AG08395 (cell line): ENCODE measurements around the gene TMEM43.
"Not testable (repeated sequence)": the region's sequence is repeated elsewhere in the genome, so short reads cannot be mapped to it uniquely, and the experiment has no call there.

ENCODE experiments used
- DNase-seq: peaks from one replicate; pipeline ENCODE4 v3.0.0; 2012; ENCODE audit warnings: mixed read lengths, low spot score

TMEM43 gene, protein sequence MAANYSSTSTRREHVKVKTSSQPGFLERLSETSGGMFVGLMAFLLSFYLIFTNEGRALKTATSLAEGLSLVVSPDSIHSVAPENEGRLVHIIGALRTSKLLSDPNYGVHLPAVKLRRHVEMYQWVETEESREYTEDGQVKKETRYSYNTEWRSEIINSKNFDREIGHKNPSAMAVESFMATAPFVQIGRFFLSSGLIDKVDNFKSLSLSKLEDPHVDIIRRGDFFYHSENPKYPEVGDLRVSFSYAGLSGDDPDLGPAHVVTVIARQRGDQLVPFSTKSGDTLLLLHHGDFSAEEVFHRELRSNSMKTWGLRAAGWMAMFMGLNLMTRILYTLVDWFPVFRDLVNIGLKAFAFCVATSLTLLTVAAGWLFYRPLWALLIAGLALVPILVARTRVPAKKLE

DNA sequence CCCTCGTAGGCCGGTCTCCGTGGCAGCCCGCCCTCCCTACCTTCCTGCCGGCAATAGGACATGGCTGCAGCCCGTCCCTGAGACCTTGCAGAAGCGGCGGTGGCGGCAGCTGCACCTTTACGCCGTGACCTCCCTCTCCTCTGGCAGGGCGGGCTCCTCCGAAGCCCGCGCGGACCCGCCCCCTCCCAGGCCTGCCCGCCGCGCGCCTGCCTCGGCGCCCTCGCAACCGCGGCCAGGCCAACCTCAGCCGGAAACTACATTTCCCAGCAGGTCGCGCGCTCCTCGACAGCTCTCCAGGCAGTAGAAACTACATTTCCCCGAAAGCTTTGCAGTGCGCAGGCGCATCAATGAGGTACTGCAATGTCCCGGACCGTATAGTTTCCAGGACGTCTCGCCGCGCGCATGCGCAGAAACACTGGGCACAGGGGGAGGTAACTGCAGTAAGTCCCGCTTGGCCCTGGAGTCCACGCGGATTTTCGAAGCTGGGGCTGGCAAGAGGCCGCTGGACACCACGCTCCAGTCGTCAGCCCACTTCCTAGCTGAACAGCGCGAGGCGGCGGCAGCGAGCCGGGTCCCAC, at the start of gene TMEM43, which contains the start of gene CHCHD4:
Gene TMEM43 (plus strand): TSS at position 438 of the 578 bp plus-strand sequence. CDS start 142 bp downstream, outside the sequence.
Gene CHCHD4 (minus strand): TSS at position 256 of the 578 bp plus-strand sequence. CDS start 194 bp downstream, at position 62.
- DNase-seq, result peak; percentile 100

DNA sequence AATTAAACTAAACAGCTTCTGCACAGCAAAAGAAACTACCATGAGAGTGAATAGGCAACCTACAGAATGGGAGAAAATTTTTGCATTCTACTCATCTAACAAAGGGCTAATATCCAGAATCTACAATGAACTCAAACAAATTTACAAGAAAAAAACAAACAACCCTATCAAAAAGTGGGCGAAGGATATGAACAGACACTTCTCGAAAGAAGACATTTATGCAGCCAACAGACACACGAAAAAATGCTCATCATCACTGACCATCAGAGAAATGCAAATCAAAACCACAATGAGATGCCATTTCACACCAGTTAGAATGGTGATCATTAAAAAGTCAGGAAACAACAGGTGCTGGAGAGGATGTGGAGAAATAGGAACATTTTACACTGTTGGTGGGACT, 49.6 kb upstream of the TMEM43 start:
- DNase-seq, result not testable (repeated sequence)

DNA sequence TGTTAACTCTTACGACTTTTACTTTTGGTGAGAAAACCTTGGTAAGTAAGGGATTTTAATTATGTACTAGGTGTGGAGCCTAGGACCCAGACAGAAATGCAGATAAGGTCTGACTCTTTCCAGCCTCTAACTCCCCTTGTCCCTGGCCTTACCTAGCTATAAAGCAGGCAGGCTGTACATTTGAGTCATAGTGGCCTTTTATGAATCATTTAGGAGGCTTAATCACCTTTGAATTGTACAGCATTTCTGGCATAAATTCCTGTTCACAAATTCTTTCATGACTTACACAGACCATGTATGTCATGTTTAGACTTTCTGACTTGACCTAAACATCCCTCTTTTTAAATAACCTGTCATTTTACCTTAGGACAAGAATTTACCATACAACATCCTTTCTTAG, 47.5 kb upstream of the TMEM43 start:
- DNase-seq, result no peak

DNA sequence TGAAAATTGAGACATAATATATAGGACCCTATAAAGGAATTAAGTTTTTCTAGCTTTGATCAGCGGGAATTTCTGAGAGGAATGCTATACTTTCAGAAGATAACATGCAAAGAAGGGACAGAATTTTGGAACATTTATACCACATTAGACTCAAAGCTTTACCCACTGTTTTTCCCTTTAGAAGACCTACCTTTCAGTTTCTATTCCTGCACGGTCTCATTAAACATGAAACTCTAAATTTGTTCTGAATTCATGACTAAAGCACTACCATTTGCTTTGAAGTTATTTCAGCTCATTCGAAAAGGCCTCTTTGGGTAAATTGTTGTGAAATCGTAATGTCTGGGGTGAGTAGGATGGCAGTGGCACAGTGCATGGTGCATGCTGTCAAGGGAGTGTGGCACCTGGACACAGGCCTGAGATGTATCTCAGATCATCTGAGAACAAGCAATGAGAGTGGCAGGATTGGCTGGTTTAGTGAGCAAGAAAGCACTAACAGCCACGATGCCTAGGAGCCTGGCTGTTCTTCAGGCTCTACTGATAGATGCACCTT, 42.7 kb upstream of the TMEM43 start:
- no peak for DNase-seq

DNA sequence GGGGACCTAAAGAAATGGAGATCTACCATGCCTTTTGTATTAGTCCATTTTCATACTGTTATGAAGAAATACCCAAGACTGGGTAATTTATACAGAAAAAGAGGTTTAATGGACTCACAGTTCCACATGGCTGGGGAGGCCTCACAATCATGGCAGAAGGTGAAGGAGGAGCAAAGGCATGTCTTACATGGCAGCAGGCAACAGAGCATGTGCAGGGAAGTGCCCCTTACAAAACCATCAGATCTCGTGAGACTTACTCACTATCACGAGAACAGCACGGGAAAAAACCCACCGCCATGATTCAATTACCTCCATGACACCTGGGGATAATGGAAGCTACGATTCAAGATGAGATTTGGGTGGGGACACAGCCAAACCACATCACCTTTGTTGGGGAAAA, 37.4 kb upstream of the TMEM43 start:
- DNase-seq, result not testable (repeated sequence)

DNA sequence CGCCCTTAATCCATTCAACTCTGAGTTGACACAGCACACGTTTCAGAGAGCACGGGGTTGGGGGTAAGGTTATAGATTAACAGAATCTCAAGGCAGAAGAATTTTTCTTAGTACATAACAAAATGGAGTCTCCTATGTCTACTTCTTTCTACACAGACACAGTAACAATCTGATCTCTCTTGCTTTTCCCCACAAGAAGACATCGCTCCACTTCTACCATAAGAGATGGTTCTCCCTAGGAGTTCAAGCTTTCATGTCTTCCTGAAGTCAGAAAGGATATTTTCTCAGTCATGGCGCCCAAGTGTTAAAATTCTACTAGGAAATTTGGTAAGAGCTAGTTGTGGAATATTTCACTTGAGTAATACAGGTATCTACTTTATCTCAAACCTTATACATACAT, 32.9 kb upstream of the TMEM43 start:
- DNase-seq, result not testable (repeated sequence)

DNA sequence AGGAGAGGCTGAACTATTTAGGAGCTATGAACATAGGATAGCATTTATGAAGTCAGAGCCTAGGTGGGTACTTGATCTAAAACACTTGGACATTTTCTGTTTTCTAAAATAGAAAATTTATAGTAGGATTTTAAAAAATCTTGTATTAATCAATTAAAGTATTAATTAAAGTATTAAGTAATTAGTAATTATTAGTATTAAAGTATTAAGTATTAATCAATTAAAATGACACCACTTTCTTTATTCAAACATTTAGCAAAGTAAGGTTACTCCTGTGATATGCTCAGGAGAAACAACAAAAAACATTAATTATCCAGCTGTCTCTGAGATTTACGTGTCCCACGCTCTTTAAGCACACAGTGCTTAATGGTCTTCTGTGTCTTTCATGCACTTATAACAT, 32.4 kb upstream of the TMEM43 start:
- DNase-seq, result no peak

DNA sequence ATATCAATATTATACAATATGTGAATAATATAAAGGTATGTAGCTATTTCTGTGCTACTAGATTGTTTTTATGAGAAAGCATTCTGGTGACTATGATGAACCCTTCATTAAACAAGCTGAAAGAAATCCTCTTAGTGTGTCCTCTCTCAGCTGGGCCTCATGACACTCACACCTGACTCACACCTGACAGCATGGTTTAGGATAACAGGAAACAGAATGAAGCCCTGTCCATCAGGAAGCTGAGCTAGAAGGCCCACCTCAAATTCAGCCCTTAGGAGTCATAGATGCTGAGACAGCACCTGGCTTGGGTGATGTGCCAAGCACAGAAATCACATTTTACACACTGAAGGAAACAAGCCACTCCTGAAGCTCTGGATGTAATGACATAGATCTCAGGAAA, 31.0 kb upstream of the TMEM43 start:
- no peak for DNase-seq

DNA sequence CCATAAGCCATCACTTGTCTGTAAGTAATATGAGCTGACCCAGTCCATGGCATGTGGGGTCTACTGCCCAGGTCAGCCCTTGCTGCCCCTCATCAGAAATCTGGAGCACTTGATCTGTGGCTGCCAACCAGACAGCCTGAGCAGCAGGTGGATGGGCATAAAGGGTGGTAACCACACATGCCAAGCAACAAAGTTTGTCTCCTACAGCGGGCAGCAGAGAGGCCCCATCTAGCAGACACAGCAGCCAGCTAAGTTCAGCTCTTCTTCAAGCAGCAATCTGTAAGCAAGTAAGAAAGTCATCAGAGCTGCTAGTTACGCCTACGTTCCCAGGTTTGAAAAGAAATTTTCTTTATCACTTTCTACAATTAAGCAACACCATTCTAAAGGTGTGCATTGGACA, 28.1 kb upstream of the TMEM43 start:
- no peak for DNase-seq

DNA sequence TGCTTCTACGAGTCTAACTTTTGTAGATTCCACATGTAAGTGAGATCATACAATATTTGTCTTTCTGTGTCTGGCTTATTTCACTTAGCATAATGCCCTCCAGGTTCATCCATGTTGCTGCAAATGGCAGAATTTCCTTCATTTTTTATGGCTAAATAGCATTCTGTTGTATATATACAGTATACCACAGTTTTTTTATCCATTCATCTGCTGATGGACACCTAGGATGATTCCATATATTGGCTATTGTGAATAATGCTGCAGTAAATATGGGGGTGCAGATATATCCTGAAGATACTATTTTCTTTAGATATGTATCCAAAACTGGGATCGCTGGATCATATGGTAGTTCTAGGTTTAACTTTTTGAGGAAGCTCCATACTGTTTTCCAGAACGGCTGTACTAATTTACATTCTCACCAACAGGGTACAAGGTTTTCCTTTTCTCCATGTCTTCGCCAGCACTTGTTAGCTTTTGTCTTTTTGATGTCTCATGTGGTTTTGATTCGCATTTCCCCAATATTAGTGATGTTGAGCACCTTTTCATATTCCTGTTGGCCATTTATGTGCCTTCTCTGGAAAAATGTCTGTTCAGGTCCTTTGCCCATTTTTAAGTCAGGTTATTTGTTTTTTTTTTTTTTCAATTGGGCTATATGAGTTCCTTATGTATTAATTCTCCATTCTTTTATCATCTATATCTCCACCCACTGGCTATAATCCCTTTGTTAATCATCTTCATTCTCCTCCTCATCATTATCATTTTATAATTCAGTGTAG, 27.0 kb upstream of the TMEM43 start:
- DNase-seq, result no peak

DNA sequence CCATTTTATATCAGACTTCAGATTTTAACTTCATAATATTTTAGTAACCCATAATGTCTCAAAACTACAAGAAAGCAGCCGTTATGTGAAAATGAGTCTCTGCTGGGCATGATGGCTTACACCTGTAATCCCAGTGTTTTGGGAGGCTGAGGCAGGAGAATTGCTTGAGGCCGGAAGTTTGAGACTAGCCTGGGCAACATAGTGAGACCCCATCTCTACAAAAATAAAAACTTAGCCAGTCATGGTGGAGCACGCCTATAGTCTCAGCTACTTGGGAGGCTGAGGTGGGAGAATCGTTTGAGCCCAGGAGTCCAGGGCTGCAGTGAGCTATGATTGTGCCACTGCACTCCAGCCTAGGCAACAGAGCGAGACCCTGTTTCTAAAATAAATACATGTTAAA, 15.0 kb upstream of the TMEM43 start:
- not testable (repeated sequence) for DNase-seq

DNA sequence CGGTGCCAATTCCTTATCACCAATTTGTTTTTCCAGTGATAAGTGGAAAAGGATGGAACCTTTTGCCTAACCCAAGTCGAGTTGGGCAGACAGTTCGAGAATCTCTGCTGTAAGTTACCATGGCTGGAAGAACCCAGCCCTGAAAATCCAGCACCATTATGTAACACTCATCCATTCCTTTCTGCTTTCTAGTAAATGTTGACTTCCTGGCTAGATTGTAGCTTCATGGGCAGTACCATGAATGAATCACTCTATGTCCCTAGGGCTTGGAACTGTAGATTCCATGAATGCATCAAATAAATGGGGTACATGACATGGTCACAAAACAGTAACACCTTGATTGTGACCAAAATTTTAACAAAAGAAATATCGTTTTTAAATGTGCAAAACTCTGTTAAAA, 14.2 kb upstream of the TMEM43 start:
- DNase-seq, result no peak

DNA sequence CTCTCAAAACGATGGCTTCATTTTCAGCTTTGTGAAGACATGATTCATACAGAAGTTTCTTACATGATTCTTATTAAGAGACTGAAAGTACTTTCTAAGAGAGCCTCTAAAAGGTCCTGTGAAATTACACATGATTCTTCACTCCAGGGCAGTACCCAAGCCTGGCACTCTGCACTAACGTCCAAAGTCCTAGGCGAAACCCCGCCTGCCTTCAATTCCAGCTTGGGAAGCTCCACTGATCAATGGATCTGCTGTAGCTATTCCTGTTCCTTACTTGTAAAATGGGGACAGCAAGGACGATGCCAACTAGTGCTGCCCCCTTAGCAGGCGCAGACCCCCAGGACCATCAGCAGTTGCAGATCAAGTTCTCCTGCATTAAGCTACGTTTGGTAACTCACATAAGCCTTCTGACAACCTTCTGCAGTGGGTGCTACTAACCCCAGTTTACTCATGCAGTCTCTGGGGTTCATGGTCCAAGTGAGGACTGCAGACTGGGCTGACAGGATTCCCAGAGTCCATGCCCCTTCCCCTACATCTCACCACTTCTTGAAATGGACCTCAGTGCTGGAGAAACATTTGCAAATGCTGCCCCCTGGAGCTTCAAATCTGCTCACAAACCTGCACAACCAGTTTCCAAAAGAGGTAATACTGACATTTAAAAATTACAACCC, 10.8 kb upstream of the TMEM43 start:
- no peak for DNase-seq

DNA sequence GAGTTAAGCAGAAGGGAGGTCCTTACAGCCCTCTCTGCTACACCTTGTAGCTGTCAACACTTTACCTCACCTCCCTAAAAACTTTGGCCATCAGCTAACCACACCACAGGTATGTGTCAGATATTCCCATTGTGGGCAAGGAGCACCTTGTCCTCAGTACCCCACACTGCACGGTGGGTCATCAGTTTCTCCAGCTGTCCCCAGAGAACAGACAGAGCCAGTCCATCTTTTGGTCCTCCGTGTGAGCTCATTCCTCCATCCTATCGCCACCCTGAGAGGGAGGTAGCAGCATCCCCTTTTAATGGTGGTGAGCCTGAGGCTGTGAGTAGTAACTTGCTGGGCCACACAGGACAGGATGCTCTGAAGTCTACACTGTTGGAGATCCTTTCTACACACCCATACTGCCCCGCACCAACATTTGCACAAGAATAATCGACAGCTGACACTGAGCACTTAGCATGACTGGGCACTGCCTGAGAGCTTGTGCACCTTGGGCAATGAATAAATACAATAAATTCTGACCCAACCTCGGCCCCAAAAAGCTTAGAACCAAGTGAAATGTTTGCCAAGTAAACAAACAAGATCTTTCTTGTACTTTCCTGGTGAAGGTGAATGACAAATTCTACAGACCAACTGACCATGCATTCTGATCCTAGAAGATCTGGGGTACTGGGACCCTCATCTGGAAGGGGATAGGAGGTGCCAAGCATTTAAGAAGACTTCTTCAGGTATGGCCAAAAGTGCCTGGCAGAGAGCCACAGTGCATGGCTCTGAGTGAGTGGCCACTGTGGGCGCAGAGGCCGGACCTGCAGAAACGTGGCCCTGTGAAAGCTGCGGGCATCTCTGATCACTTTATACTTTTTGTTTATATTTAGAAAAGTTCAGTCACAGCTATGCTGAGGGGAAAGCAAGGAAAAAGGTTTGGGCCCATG, 7.1 kb upstream of the TMEM43 start:
- DNase-seq, result no peak

DNA sequence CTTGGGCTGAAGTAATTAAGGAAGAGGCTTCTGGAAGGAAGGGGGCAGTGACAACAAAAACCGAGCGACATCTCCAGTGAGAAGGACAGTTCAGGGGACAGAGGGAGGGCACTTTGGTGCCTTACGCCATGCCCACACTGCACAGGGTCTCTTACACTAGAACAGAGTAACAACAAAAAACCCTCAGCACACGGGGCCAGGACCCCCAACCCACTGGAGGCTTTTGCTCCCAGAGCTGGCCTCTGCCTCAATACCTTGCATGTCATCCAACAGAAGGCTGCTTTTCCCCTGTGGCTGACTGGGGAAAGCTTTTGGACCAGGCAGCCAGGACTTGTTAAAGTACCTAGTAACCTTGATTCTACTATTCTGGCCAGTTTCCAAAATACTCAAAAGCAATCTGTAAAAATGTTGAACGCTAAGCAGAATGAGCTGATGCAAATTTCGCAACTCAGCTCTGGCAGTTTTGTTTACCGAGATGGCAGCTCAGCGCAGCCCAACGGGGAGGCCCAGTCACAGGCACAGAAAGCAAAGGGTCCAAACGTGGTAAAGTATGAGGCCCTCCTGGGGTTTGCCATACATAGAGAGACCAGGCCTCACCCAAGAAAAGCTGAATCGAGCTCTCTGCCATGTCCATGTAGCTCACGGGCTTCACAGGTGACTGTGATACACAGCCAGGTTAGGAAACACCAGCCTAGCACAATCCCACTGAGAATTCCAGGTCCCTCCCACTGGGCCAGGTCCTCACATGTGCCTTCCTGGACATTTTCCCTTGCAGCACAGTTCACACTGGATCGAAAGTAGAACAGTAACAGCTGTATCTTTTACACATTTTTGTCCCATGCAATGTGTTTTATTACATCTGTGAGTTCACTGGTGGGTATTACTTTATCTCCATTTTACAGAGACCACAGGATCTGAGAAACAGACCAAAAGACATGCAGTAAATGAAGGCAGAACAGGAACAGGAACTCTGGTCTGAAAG, 6.2 kb upstream of the TMEM43 start:
- no peak for DNase-seq

DNA sequence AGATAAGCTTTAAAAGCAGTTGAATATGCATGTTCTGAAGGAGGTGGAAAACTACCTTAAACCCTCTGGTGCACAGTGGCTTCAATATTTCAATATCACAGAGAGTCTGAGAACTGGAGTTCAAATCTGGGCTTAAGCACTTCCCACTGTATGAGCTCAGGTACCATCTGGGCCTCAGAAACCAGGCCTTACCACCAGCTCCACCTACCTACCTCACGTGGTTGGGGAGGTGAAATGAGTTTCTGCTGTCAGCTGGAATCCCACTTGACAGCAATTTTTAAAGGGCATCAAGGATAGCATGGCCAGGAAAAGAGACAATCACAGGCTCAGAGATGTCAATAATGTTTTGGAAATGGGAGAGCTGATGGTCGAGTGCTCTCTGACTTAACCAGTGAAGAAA, 5.2 kb upstream of the TMEM43 start:
- no peak for DNase-seq

DNA sequence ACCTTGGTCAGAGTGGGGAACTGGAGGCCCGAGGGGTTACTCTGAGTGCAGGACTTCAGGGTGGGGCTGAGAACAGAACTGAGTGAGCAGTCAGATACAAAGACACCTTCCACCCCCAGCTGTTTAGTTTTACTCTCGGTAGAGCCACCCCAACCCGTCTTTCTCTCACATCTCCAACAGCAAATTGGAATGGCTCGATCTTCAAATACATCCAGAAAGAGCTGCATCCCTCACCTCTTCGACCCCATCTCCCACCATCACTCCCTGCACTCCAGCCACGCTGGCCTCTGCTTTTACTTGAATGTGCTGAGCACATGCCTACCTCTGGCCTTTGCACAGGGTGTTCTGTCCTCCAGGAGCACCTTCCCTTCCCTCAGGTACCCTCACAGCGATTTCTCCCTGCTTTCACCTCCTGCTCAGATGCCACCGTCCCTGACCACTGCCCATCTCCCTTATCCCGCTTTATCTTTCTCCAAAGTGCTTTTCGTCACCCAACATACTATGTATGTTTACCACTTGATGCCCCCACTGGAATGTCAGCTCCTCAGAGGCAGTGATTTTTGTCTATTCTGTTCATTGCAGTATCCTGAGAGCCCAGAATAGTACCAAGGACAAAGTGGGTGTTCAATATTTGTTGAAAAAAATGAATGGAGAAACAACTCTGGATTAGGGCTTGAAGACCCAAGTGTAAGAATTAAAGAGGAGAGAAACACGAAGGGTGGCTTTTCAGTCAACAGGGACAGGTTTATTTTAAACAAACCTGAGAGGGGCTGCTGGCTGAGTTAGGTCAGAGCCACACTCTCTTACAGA, 4.5 kb upstream of the TMEM43 start:
- no peak for DNase-seq

DNA sequence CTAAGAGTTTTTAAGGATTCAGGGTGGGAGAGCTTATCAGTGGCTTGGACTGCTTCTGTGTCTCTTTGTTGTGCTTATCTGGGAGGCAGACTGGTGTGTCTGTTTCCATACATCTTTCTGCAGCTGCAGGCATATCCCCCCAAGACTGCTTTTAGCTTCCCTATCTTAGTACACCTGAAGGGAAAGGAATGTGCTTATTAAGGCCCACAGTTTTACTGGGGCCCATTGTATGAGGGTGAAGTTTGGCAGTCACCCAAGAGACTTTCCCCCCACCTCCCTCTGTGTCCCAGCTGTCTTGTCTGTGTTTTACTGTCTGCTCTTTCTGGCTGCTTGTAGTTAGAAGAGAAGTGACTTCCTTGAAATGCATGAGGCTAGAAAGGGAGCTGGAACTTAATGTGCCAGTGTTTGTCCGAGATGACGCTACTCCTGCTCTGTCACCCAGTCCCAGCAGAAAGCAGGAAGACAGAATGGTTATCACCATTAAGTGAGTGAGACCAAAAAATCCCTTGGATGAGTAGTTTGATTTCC, 3.9 kb upstream of the TMEM43 start:
- not testable (repeated sequence) for DNase-seq
